Mucosa of descending colon (tissue), 3 donors: Measurements from ENCODE around the gene SNRPA1. TPM values are rescaled to one million over a fixed set of nuclear protein-coding genes. Genes with fewer than 3 reads are reported as not detected.

Experiments
- ATAC-seq: fragments of 200-7000 bp; cut with Tn5 transposase; one replicate; pipeline ENCODE4 v1.9.1; 2020; ENCODE audit warnings: mild to moderate bottlenecking, moderate library complexity
- DNase-seq, 3 donors: peaks; one replicate each; pipeline ENCODE4 v3.0.0-alpha.2; 2020
- H3K36me3 ChIP-seq: fragments of 200-600 bp; one replicate; pipeline ENCODE4 v1.8.0; 2021; ENCODE audit warnings: low read depth, mild to moderate bottlenecking
- H3K4me1 ChIP-seq: fragments of 200-600 bp; one replicate; pipeline ENCODE4 v1.8.0; 2021; ENCODE audit warnings: low read depth, mild to moderate bottlenecking
- H3K4me3 ChIP-seq: fragments of 200-600 bp; one replicate; pipeline ENCODE4 v1.8.0; 2021; ENCODE audit warnings: mild to moderate bottlenecking
- H3K9me3 ChIP-seq: fragments of 200-600 bp; one replicate; pipeline ENCODE4 v1.8.0; 2021; ENCODE audit warnings: mild to moderate bottlenecking
- intact Hi-C, 2 donors: fragments of 100-400 bp; cut with DNase I in 1 of 2; cut with micrococcal nuclease in 1 of 2; formaldehyde crosslinking; loops; one replicate each; pipeline versions ENCODE4 v1.11.0 to v1.11.1; 2022; cut with DNase I, micrococcal nuclease
- total RNA-seq, 3 donors: library from RNA; stranded (reverse); fragmentation: NEBNext Ultra II Directional in 2 of 3; extraction: Animal tissue kit (Norgen Biotek cat#: 25700) in 2 of 3; gene quantifications; one replicate each; pipeline versions ENCODE4 v1.2.1 to v1.2.4, GENCODE V29; 2021 to 2023
- TF ChIP-seq, protein P1 (sequence below): fragments of 200-600 bp; IDR thresholded peaks from one replicate; pipeline ENCODE4 v1.8.0; 2022; ENCODE audit warnings: antibody characterized with exemption, mild to moderate bottlenecking
- donor health status: DM: no; HTN: no; CAD: no; lungs with moderate emphysema.
- donor health status: DM: no; HTN: no; CAD: no.
- donor health status: DM: no; HTN: yes; CAD: no.

Gene SNRPA1
- total RNA-seq, 3 donors from 2014 or later, result 41.5 to 55.1 (median 52.1) TPM

DNA sequence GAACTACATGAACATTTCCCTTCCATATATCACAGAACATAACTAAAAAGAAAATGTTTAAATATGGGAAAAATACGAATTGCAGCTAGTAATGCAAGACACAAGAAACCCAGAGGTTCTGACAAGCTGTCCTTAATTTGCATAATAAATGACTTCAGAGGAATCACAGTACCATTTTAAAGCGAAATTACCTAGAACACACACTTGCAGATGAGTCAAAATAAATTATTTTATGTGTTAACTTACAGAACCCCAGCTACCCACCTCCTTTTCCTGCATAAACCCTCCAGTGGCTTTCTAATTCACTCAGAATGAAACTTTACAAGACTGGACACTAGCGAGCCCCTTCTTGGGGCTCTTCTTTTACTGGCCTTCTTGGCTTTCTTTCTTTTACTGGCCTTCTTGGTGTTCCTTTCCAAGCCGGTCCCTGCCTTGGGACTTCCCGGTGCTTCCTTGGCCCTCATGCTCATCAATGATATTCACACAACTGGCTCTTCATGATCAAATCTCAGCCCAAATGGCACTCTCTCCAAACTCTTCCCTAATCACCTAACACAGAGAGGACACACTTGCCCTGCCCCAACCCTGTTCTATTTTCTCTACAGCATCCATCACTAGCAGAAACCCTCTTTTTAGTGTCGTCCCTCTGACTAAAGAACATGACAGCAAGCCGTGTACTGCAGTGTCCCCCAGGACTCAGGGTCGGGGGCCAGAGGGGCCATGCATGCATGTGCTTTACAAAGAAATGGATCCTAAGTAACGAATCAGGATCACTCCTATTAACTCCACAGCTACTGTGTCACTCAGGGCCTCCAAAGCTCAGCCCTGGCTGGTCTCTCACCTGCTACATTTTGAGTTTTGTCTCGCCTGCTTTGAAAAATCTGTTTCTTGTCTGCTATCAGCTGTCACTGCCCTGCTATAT, 48.0 kb downstream of the SNRPA1 start:
- Histone ChIP-seq H3K36me3 (no peaks in the 10 kb centered on the region), H3K4me1 (peaks cover 12% of the 10 kb centered on the region), H3K9me3 (no peaks in the 10 kb centered on the region), H3K4me3 (no peak overlapping the region)
- ATAC-seq (no peak), DNase-seq (no peak)
- intact Hi-C loops, result no loop called here
- TF ChIP-seq, protein P1, sequence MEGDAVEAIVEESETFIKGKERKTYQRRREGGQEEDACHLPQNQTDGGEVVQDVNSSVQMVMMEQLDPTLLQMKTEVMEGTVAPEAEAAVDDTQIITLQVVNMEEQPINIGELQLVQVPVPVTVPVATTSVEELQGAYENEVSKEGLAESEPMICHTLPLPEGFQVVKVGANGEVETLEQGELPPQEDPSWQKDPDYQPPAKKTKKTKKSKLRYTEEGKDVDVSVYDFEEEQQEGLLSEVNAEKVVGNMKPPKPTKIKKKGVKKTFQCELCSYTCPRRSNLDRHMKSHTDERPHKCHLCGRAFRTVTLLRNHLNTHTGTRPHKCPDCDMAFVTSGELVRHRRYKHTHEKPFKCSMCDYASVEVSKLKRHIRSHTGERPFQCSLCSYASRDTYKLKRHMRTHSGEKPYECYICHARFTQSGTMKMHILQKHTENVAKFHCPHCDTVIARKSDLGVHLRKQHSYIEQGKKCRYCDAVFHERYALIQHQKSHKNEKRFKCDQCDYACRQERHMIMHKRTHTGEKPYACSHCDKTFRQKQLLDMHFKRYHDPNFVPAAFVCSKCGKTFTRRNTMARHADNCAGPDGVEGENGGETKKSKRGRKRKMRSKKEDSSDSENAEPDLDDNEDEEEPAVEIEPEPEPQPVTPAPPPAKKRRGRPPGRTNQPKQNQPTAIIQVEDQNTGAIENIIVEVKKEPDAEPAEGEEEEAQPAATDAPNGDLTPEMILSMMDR, result no peak

DNA sequence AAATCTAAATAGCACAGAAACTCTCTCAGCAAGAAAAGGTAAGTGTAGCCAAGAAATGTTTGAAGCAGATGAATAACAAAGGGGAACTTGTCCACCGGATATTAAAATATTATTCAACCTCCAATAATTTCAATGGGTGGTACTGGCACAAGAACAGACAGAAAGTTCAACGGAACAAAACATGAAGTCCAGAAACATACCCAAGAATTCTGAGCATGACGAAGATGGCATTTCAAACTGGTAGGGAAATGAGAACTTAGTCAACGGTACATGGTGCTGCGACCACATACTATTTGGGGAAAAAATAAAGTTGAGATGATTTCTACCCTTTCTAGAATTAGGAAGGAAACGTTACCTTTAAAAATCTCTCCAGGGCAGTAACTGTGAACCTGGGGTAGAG, 48.7 kb downstream of the SNRPA1 start:
- peaks cover 12% of the 10 kb centered on the region for H3K4me1 ChIP-seq

DNA sequence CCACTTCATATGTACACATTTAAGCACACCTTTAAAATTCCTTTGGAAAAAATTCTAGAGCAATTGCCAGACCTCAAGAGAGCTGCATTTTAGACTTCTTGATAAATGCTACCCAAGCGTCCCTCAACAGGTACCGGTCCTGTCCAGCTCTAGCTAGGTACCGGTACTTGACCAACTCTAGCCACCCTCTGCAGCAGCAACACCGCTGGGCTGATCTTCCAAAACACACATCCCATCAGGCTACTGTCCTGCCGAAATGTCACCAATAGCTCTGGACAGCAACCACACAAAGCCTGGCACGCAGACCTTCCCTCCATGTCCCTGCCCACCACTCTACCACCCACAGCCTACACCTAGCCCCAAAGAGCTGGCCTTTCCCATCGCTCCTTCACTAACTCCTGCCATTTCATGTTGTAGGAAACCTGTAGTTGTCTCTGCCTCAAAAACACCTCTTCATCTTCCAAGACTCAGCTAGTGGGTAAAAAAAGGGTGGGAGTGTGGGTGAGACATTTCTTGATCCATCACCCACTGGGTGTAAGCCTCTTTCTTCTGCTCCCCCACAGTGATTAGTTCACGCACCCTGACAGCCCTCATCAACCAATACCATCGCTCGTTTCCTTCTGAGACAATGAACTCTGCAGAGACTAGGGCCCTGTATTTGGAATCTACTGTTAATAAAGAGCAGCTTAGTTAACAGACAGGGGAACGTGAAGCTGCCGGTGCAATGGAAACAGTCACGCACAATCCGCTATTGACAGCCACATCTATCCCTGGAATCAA, 50.0 kb downstream of the SNRPA1 start:
- ATAC-seq (no peak), DNase-seq (no peak)
- Histone ChIP-seq H3K4me1 (peaks cover 6% of the 10 kb centered on the region), H3K4me3 (no peak overlapping the region), H3K9me3 (no peaks in the 10 kb centered on the region), H3K36me3 (no peaks in the 10 kb centered on the region)
- intact Hi-C loops, result no loop called here
- TF ChIP-seq, protein P1, result no peak

More for the DNA sequence above, 48.7 kb downstream of the SNRPA1 start:
- TF ChIP-seq, protein P1, result no peak
- Histone ChIP-seq H3K36me3 (no peaks in the 10 kb centered on the region), H3K9me3 (no peaks in the 10 kb centered on the region), H3K4me3 (no peak overlapping the region)
- no peak for ATAC-seq
- intact Hi-C loops, result no loop called here
- no peak for DNase-seq

- intact Hi-C loops, result no loop called here
- DNase-seq (no peak), ATAC-seq (no peak)
- TF ChIP-seq, protein P1, result no peak
- H3K36me3 ChIP-seq, result no peaks in the 10 kb centered on the region
- H3K4me3 ChIP-seq, result no peak overlapping the region
- H3K9me3 ChIP-seq, result no peaks in the 10 kb centered on the region
- peaks cover 7% of the 10 kb centered on the region for H3K4me1 ChIP-seq
These were observed 50.8 kb downstream of the SNRPA1 start for GRCh38 chr15:101244036-101244781.

DNA sequence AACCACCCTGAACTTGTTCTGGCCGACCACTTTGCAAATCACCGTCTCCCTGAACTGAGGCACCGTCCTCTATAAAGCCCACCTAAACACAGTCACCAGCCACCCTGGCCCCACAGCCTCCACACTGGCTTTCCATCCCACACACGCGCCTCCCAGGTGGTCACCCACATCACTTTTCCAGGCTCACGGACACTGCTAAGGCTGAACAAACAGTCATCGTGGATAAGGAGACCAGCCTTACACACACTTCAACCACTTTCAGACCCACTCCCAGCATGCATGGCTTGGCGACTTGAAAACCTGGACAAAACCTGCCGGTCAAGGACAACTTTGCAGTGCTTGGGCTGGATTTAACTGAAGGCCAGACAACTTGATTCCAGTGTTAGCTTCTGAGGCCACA, 51.6 kb downstream of the SNRPA1 start:
- intact Hi-C loops, result no loop called here
- H3K4me1 ChIP-seq, result peaks cover 8% of the 10 kb centered on the region

More for the DNA sequence above, 51.6 kb downstream of the SNRPA1 start:
- H3K4me3 ChIP-seq, result no peak overlapping the region
- no peak for ATAC-seq
- H3K9me3 ChIP-seq, result no peaks in the 10 kb centered on the region
- no peak for DNase-seq
- no peaks in the 10 kb centered on the region for H3K36me3 ChIP-seq
- TF ChIP-seq, protein P1, result no peak
